ENCODE data around the gene SLC43A3. TPM values are rescaled to one million over a fixed set of nuclear protein-coding genes. Genes with fewer than 3 reads are reported as not detected.
A peak's percentile ranks its signal among the peaks of the same experiment; 100 is the strongest.

The SLC43A3 gene
- total RNA-seq, 1 experiment from 2014 or later: 127 TPM

GRCh38 chr11:57380975-57381374, 45.9 kb downstream of the SLC43A3 start, which contains the start of gene PRG3:
Gene PRG3 (minus strand): TSS chr11:57381150. CDS start chr11:57380708, 442 bp downstream.
- Mint-ChIP-seq H3K9me3 (ENCODE audit: low read depth, unreplicated experiment) (no peaks in the 10 kb centered on the region), H3K27me3 (ENCODE audit: unreplicated experiment) (peaks cover 65% of the 10 kb centered on the region), H3K36me3 (ENCODE audit: insufficient read depth, unreplicated experiment) (no peaks in the 10 kb centered on the region), H3K27ac (ENCODE audit: unreplicated experiment) (no peak within 1 kb of the TSS), H3K4me1 (ENCODE audit: low read depth, unreplicated experiment) (no peaks in the 10 kb centered on the region), H3K4me3 (ENCODE audit: low read depth, unreplicated experiment) (no peak within 1 kb of the TSS)
- intact Hi-C loops (cut with micrococcal nuclease; ENCODE audit: unreplicated experiment): loop anchor here (10.0 kb wide), 1 partner anchor 1004 kb away; no protein-coding TSS in a partner anchor
- TF ChIP-seq CTCF (IDR thresholded peaks at IDR 0.05; ENCODE audit: unreplicated experiment): no peak
- CTCF ChIA-PET: interaction anchor here (0.5 kb wide), 1 partner anchor 35 kb away, joined by 3 read pairs; no protein-coding TSS in a partner anchor
- DNase-seq: no peak
- BruUV-seq (replicated peaks): no TSS peak

GRCh38 chr11:57379732-57380131, 47.2 kb downstream of the SLC43A3 start:
- Mint-ChIP-seq H3K4me1 (ENCODE audit: low read depth, unreplicated experiment) (no peaks in the 10 kb centered on the region), H3K9me3 (ENCODE audit: low read depth, unreplicated experiment) (no peaks in the 10 kb centered on the region), H3K4me3 (ENCODE audit: low read depth, unreplicated experiment) (no peak overlapping the region), H3K27ac (ENCODE audit: unreplicated experiment) (no peak overlapping the region), H3K27me3 (ENCODE audit: unreplicated experiment) (peaks cover 65% of the 10 kb centered on the region), H3K36me3 (ENCODE audit: insufficient read depth, unreplicated experiment) (no peaks in the 10 kb centered on the region)
- TF ChIP-seq CTCF (IDR thresholded peaks at IDR 0.05; ENCODE audit: unreplicated experiment): no peak
- peak; percentile 19 for DNase-seq
- intact Hi-C loops (cut with micrococcal nuclease; ENCODE audit: unreplicated experiment): loop anchor here (10.0 kb wide), 1 partner anchor 1005 kb away; no protein-coding TSS in a partner anchor
- CTCF ChIA-PET: interaction anchor here (0.6 kb wide), 1 partner anchor 19 kb away, joined by 3 read pairs; no protein-coding TSS in a partner anchor
- no TSS peak for BruUV-seq (replicated peaks)

GRCh38 chr11:57378186-57378585, 48.7 kb downstream of the SLC43A3 start:
- DNase-seq: no peak
- Mint-ChIP-seq H3K36me3 (ENCODE audit: insufficient read depth, unreplicated experiment) (no peaks in the 10 kb centered on the region), H3K27ac (ENCODE audit: unreplicated experiment) (no peak overlapping the region), H3K9me3 (ENCODE audit: low read depth, unreplicated experiment) (no peaks in the 10 kb centered on the region), H3K27me3 (ENCODE audit: unreplicated experiment) (peaks cover 81% of the 10 kb centered on the region), H3K4me3 (ENCODE audit: low read depth, unreplicated experiment) (no peak overlapping the region), H3K4me1 (ENCODE audit: low read depth, unreplicated experiment) (no peaks in the 10 kb centered on the region)
- TF ChIP-seq CTCF (IDR thresholded peaks at IDR 0.05; ENCODE audit: unreplicated experiment): no peak
- no TSS peak for BruUV-seq (replicated peaks)
- intact Hi-C loops (cut with micrococcal nuclease; ENCODE audit: unreplicated experiment): no loop called here
- CTCF ChIA-PET: interaction anchor here (0.6 kb wide), 2 partner anchors 12 to 32 kb away, joined by 3 to 5 read pairs; no protein-coding TSS in a partner anchor

- Mint-ChIP-seq H3K36me3 (ENCODE audit: insufficient read depth, unreplicated experiment) (no peaks in the 10 kb centered on the region), H3K4me3 (ENCODE audit: low read depth, unreplicated experiment) (no peak overlapping the region), H3K27ac (ENCODE audit: unreplicated experiment) (no peak overlapping the region), H3K4me1 (ENCODE audit: low read depth, unreplicated experiment) (no peaks in the 10 kb centered on the region), H3K9me3 (ENCODE audit: low read depth, unreplicated experiment) (no peaks in the 10 kb centered on the region), H3K27me3 (ENCODE audit: unreplicated experiment) (peaks cover 83% of the 10 kb centered on the region)
- intact Hi-C loops (cut with micrococcal nuclease; ENCODE audit: unreplicated experiment): no loop called here
- DNase-seq: no peak
- no peak for TF ChIP-seq CTCF (IDR thresholded peaks at IDR 0.05; ENCODE audit: unreplicated experiment)
- no TSS peak for BruUV-seq (replicated peaks)
- CTCF ChIA-PET: no interaction called here
Observed at GRCh38 chr11:57377107-57377506, 49.8 kb downstream of the SLC43A3 start.

All from Calu3 (cell line).